ENCODE measurements around the gene HOTAIR. TPM values are rescaled to one million over a fixed set of nuclear protein-coding genes. Genes with fewer than 3 reads are reported as not detected.

HOTAIR gene
- polyA plus RNA-seq, 1 donor from 2014 or later, result not detected

DNA sequence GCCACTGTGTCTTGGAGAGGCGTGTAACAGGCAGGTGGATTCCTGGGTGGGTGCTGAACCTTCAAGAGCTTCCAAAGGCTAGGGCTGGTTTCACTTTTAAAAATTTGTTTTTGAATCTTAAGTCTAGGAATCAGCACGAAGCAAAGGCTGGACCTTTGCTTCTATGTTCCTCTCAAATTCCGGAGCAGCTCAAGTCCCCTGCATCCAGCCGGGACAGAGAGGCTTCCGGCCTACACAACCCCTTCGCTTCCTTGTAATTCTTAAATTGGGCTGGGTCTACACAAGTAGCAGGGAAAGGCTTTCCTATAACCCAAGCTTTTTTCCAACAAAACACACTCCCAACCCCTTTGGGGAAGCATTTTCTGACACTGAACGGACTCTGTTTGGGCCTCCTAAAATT is 11.7 kb downstream of the HOTAIR start:
- Histone ChIP-seq H4K20me1 (ENCODE audit: insufficient read depth) (no peaks in the 10 kb centered on the region), H3K79me2 (replicated peaks; ENCODE audit: insufficient read depth, low read length) (no peaks in the 10 kb centered on the region)
- TF ChIP-seq RAD21 (conservative IDR thresholded peaks at IDR 0.05) (no peak), EZH2 (IDR thresholded peaks at IDR 0.05; ENCODE audit: borderline replicate concordance, insufficient read depth, low read length, poor library complexity, severe bottlenecking) (no peak), EP300 (conservative IDR thresholded peaks at IDR 0.05; ENCODE audit: poor library complexity, severe bottlenecking) (no peak), MXI1 (conservative IDR thresholded peaks at IDR 0.05; ENCODE audit: poor library complexity, severe bottlenecking) (no peak), SMC3 (conservative IDR thresholded peaks at IDR 0.05; ENCODE audit: poor library complexity) (no peak), POLR2AphosphoS5 (IDR thresholded peaks at IDR 0.05) (no peak), TAF1 (IDR thresholded peaks at IDR 0.05; ENCODE audit: low read depth) (no peak)
- TF ChIP-seq, protein P1, sequence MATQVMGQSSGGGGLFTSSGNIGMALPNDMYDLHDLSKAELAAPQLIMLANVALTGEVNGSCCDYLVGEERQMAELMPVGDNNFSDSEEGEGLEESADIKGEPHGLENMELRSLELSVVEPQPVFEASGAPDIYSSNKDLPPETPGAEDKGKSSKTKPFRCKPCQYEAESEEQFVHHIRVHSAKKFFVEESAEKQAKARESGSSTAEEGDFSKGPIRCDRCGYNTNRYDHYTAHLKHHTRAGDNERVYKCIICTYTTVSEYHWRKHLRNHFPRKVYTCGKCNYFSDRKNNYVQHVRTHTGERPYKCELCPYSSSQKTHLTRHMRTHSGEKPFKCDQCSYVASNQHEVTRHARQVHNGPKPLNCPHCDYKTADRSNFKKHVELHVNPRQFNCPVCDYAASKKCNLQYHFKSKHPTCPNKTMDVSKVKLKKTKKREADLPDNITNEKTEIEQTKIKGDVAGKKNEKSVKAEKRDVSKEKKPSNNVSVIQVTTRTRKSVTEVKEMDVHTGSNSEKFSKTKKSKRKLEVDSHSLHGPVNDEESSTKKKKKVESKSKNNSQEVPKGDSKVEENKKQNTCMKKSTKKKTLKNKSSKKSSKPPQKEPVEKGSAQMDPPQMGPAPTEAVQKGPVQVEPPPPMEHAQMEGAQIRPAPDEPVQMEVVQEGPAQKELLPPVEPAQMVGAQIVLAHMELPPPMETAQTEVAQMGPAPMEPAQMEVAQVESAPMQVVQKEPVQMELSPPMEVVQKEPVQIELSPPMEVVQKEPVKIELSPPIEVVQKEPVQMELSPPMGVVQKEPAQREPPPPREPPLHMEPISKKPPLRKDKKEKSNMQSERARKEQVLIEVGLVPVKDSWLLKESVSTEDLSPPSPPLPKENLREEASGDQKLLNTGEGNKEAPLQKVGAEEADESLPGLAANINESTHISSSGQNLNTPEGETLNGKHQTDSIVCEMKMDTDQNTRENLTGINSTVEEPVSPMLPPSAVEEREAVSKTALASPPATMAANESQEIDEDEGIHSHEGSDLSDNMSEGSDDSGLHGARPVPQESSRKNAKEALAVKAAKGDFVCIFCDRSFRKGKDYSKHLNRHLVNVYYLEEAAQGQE (IDR thresholded peaks at IDR 0.05; ENCODE audit: borderline replicate concordance), result no peak
- TF ChIP-seq, protein P2, sequence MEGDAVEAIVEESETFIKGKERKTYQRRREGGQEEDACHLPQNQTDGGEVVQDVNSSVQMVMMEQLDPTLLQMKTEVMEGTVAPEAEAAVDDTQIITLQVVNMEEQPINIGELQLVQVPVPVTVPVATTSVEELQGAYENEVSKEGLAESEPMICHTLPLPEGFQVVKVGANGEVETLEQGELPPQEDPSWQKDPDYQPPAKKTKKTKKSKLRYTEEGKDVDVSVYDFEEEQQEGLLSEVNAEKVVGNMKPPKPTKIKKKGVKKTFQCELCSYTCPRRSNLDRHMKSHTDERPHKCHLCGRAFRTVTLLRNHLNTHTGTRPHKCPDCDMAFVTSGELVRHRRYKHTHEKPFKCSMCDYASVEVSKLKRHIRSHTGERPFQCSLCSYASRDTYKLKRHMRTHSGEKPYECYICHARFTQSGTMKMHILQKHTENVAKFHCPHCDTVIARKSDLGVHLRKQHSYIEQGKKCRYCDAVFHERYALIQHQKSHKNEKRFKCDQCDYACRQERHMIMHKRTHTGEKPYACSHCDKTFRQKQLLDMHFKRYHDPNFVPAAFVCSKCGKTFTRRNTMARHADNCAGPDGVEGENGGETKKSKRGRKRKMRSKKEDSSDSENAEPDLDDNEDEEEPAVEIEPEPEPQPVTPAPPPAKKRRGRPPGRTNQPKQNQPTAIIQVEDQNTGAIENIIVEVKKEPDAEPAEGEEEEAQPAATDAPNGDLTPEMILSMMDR (IDR thresholded peaks at IDR 0.05; ENCODE audit: poor library complexity, severe bottlenecking), result no peak

DNA sequence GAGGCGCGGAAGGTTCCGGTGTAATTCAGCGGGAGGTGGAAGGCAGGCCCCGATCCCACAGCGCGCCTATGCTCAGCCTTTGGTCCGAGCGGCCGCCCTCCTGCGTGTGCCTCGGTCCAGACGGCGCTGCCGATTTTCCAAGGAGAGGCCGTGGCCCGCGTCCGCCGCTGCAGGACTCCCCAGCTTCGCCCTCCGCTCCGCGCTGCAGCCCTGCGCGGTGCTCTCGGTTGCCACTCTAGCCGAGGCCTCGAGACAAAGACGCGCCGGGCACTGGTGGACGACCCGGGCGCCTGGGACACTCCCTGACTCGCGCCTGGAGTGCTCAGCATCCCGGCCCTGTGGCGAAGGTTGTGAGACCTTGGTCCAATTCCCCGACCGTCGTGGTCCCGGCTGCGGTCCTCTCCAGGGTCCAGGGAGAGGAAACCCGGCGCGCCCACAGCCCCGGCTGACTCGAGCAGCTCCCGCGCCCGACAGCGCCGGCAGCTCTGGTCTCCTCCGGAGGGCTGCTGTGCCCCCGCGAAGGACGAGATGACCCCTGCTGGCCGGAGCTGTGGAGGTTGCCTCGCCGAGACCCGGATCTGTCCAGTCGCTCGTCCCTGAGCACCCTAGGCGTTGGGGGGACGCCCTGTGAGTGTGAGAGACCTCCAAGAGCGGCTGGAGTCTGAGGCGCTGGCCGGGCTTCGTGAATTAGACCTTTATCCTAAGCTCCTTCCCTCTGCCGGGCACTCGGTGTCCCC is 13.6 kb downstream of the HOTAIR start:
- Histone ChIP-seq H3K4me2 (ENCODE audit: low read length) (no peak overlapping the region), H3K4me3 (ENCODE audit: low read length) (peak overlapping the region; percentile 33), H2AFZ (ENCODE audit: low read depth, low read length) (no peak overlapping the region), H4K20me1 (ENCODE audit: insufficient read depth) (no peaks in the 10 kb centered on the region), H3K9me2 (ENCODE audit: insufficient read depth, low read length) (no peaks in the 10 kb centered on the region), H3K9me3 (ENCODE audit: low read length) (no peaks in the 10 kb centered on the region), H3K36me3 (ENCODE audit: insufficient read depth, low read length) (no peaks in the 10 kb centered on the region), H3F3A (ENCODE audit: insufficient read depth, low read length, poor library complexity, severe bottlenecking) (no peaks in the 10 kb centered on the region), H3K9ac (ENCODE audit: low read length) (no peak overlapping the region), H3K27ac (ENCODE audit: low read length) (no peak overlapping the region), H3K79me2 (replicated peaks; ENCODE audit: insufficient read depth, low read length) (no peaks in the 10 kb centered on the region), H3K27me3 (ENCODE audit: insufficient read depth, low read depth, low read length) (peaks cover 100% of the 10 kb centered on the region)
- TF ChIP-seq RAD21 (conservative IDR thresholded peaks at IDR 0.05), result no peak
- TF ChIP-seq SMC3 (conservative IDR thresholded peaks at IDR 0.05; ENCODE audit: poor library complexity), result no peak
- peak; percentile 25 for TF ChIP-seq EZH2 (IDR thresholded peaks at IDR 0.05; ENCODE audit: borderline replicate concordance, insufficient read depth, low read length, poor library complexity, severe bottlenecking)

More for the DNA sequence above, 11.7 kb downstream of the HOTAIR start:
- no peaks in the 10 kb centered on the region for H3F3A ChIP-seq (ENCODE audit: insufficient read depth, low read length, poor library complexity, severe bottlenecking)
- H3K4me3 ChIP-seq (ENCODE audit: low read length), result no peak overlapping the region
- H3K9ac ChIP-seq (ENCODE audit: low read length), result no peak overlapping the region
- no peaks in the 10 kb centered on the region for H3K9me2 ChIP-seq (ENCODE audit: insufficient read depth, low read length)
- peaks cover 100% of the 10 kb centered on the region for H3K27me3 ChIP-seq (ENCODE audit: insufficient read depth, low read depth, low read length)
- H3K4me2 ChIP-seq (ENCODE audit: low read length), result no peak overlapping the region
- H2AFZ ChIP-seq (ENCODE audit: low read depth, low read length), result no peak overlapping the region
- no peak overlapping the region for H3K27ac ChIP-seq (ENCODE audit: low read length)
- no peaks in the 10 kb centered on the region for H3K36me3 ChIP-seq (ENCODE audit: insufficient read depth, low read length)
- no peaks in the 10 kb centered on the region for H3K9me3 ChIP-seq (ENCODE audit: low read length)
